IMR-90 (cell line): ENCODE measurements around the gene JMJD7. TPM values are rescaled to one million over a fixed set of nuclear protein-coding genes. Genes with fewer than 3 reads are reported as not detected.
A peak's percentile ranks its signal among the peaks of the same experiment; 100 is the strongest.

ENCODE experiments used
- ATAC-seq: fragments of 200-7000 bp; cut with Tn5 transposase; 2 replicates; pipeline ENCODE4 v1.9.1; 2020; ENCODE audit warnings: low read depth, mild to moderate bottlenecking, moderate library complexity
- BruUV-seq: library from RNA; stranded (reverse); fragments of 400-500 nt; replicated peaks from 2 replicates; lab custom pipeline; 2021; lab: Mats Ljungman, UMichigan
- CTCF ChIA-PET: fragments of 300-600 bp; formaldehyde crosslinking; extraction: SDS; loops from one replicate; lab custom pipeline; 2021; ENCODE audit warnings: antibody characterized with exemption; lab: Yijun Ruan, JAX
- POLR2A ChIA-PET: fragments of 300-600 bp; sonication (Branson Sonifier 250); formaldehyde crosslinking; loops from one replicate; lab custom pipeline; 2022; ENCODE audit warnings: antibody characterized with exemption; ENCODE audit not compliant: unreplicated experiment; lab: Charles Lee
- DNase-seq: peaks from one replicate; pipeline ENCODE4 v3.0.0; 2013
- H2AFZ ChIP-seq: replicated peaks from 2 replicates; pipeline ENCODE3; 2013; ENCODE audit warnings: low read length, mild to moderate bottlenecking; ENCODE audit not compliant: poor library complexity
- H2AK5ac ChIP-seq: 2 replicates; pipeline ENCODE4 v1.6.1; 2013; ENCODE audit warnings: low read depth, low read length, inconsistent platforms
- H2AK9ac ChIP-seq: replicated peaks from 2 replicates; pipeline ENCODE3; 2013; ENCODE audit warnings: mild to moderate bottlenecking, low read depth, low read length, moderate library complexity; ENCODE audit not compliant: poor library complexity
- H2BK120ac ChIP-seq: 2 replicates; pipeline ENCODE4 v1.6.1; 2013; ENCODE audit warnings: low read depth, low read length, inconsistent platforms
- H2BK15ac ChIP-seq: 3 replicates; pipeline ENCODE4 v1.6.1; 2013; ENCODE audit warnings: low read depth, low read length, inconsistent platforms
- H2BK20ac ChIP-seq: 2 replicates; pipeline ENCODE4 v1.6.1; 2013; ENCODE audit warnings: low read depth, mild to moderate bottlenecking, inconsistent platforms, low read length, moderate library complexity
- H2BK5ac ChIP-seq: 2 replicates; pipeline ENCODE4 v1.6.1; 2013; ENCODE audit warnings: mild to moderate bottlenecking, low read depth, low read length, inconsistent platforms; ENCODE audit not compliant: poor library complexity, severe bottlenecking
- H3K14ac ChIP-seq: replicated peaks from 2 replicates; pipeline ENCODE4 v1.6.1; 2013; ENCODE audit warnings: low read depth, low read length, inconsistent platforms
- H3K18ac ChIP-seq: 2 replicates; pipeline ENCODE4 v1.6.1; 2013; ENCODE audit warnings: low read depth, low read length, control low read depth
- H3K23ac ChIP-seq: 2 replicates; pipeline ENCODE4 v1.6.1; 2013; ENCODE audit warnings: low read depth, low read length, inconsistent platforms
- H3K27ac ChIP-seq: 2 replicates; pipeline ENCODE4 v1.5.1; 2013; ENCODE audit warnings: mild to moderate bottlenecking, control low read depth, low read length; ENCODE audit not compliant: insufficient read depth
- H3K27me3 ChIP-seq: 2 replicates; pipeline ENCODE4 v1.6.1; 2013; ENCODE audit warnings: low read length; ENCODE audit not compliant: control insufficient read depth, insufficient read depth
- H3K36me3 ChIP-seq: 2 replicates; pipeline ENCODE4 v1.6.1; 2013; ENCODE audit warnings: low read length, mixed read lengths; ENCODE audit not compliant: control insufficient read depth, insufficient read depth
- H3K4ac ChIP-seq: 2 replicates; pipeline ENCODE4 v1.6.1; 2013; ENCODE audit warnings: low read depth, low read length, inconsistent platforms
- H3K4me1 ChIP-seq: 2 replicates; pipeline ENCODE4 v1.6.1; 2013; ENCODE audit warnings: low read length, mixed read lengths; ENCODE audit not compliant: control insufficient read depth, insufficient read depth
- H3K4me2 ChIP-seq: 2 replicates; pipeline ENCODE4 v1.6.1; 2013; ENCODE audit warnings: low read depth, mild to moderate bottlenecking, control low read depth, low read length, moderate library complexity
- H3K4me3 ChIP-seq: 2 replicates; pipeline ENCODE4 v1.5.1; 2013; ENCODE audit warnings: low read depth, mild to moderate bottlenecking, control low read depth, low read length, moderate library complexity; ENCODE audit not compliant: insufficient read depth
- H3K56ac ChIP-seq: 2 replicates; pipeline ENCODE4 v1.6.1; 2013; ENCODE audit warnings: low read length, inconsistent platforms; ENCODE audit not compliant: insufficient read depth; ENCODE audit errors: extremely low read depth
- H3K79me1 ChIP-seq, 2 experiments: 2 replicates each; pipeline ENCODE4 v1.6.1; 2013; ENCODE audit warnings: low read length in 2 of 2, inconsistent platforms in 1 of 2, low read depth in 1 of 2
- H3K9ac ChIP-seq: 2 replicates; pipeline ENCODE4 v1.6.1; 2013; ENCODE audit warnings: low read depth, low read length, control low read depth
- H3K9me1 ChIP-seq: 2 replicates; pipeline ENCODE4 v1.6.1; 2013; ENCODE audit warnings: low read length, inconsistent platforms; ENCODE audit not compliant: insufficient read depth
- H3K9me3 ChIP-seq: 2 replicates; pipeline ENCODE4 v1.6.1; 2013; ENCODE audit warnings: low read length; ENCODE audit not compliant: control insufficient read depth, insufficient read depth
- H4K20me1 ChIP-seq: 2 replicates; pipeline ENCODE4 v1.6.1; 2013; ENCODE audit warnings: low read length, inconsistent platforms; ENCODE audit not compliant: insufficient read depth
- H4K5ac ChIP-seq: 2 replicates; pipeline ENCODE4 v1.6.1; 2013; ENCODE audit warnings: mild to moderate bottlenecking, low read depth, low read length, control low read depth
- H4K8ac ChIP-seq, 2 experiments: 2 replicates each; pipeline ENCODE4 v1.6.1; 2013; ENCODE audit warnings: low read depth in 2 of 2, low read length in 2 of 2, control low read depth in 1 of 2, inconsistent platforms in 1 of 2
- H4K91ac ChIP-seq: 2 replicates; pipeline ENCODE4 v1.6.1; 2013; ENCODE audit warnings: low read depth, low read length, inconsistent platforms; ENCODE audit not compliant: insufficient read depth
- CHD1 ChIP-seq: IDR thresholded peaks from 2 replicates; pipeline ENCODE4 v1.6.1; 2012; ENCODE audit warnings: low read depth, low read length, improper control_type of control experiment
- MAFK ChIP-seq: IDR thresholded peaks from 2 replicates; pipeline ENCODE4 v1.6.1; 2012; ENCODE audit warnings: low read depth, low read length, improper control_type of control experiment
- WGBS, 2 experiments: methylation state at CpG; one replicate each; pipeline versions ENCODE4 v1.1.5 to v1.1.7; 2013; ENCODE audit warnings: missing lambda C conversion rate in 2 of 2; ENCODE audit not compliant: insufficient read length in 1 of 2; ENCODE audit errors: extremely low coverage in 2 of 2; 5-methylcytosine and 5-hydroxymethylcytosine counted together
- dilution Hi-C: fragments of 300-500 bp; cut with HindIII; formaldehyde crosslinking; loops from one replicate; pipeline ENCODE4 v1.14.3; 2018; ENCODE audit warnings: low sequenced_read_pairs; ENCODE audit not compliant: unreplicated experiment
- in situ Hi-C: fragments of 300-500 bp; cut with MboI; formaldehyde crosslinking; loops from 3 replicates; pipeline ENCODE4 v1.14.3; 2019; ENCODE audit warnings: low sequenced_read_pairs, inconsistent platforms, mixed read lengths
- intact Hi-C: fragments of 100-400 bp; cut with micrococcal nuclease; formaldehyde crosslinking; loops from 2 replicates; pipeline ENCODE4 v1.10.0; 2022
- polyA plus RNA-seq, 3 experiments: library from polyadenylated mRNA; depleted of rRNA; stranded (reverse); fragments of >200 nt; gene quantifications; 2 replicates each; pipeline ENCODE4 v1.2.3, GENCODE V29; 2012; ENCODE audit warnings: low replicate concordance in 1 of 3
- total RNA-seq: library from RNA; depleted of rRNA; stranded (reverse); fragments of >200 nt; gene quantifications from 2 replicates; pipeline ENCODE4 v1.2.3, GENCODE V29; 2012

Gene JMJD7
- total and polyA plus RNA-seq, 2 of the 4 experiments (the other 2 are of a cell fraction), result 5.0 to 6.3 TPM

DNA sequence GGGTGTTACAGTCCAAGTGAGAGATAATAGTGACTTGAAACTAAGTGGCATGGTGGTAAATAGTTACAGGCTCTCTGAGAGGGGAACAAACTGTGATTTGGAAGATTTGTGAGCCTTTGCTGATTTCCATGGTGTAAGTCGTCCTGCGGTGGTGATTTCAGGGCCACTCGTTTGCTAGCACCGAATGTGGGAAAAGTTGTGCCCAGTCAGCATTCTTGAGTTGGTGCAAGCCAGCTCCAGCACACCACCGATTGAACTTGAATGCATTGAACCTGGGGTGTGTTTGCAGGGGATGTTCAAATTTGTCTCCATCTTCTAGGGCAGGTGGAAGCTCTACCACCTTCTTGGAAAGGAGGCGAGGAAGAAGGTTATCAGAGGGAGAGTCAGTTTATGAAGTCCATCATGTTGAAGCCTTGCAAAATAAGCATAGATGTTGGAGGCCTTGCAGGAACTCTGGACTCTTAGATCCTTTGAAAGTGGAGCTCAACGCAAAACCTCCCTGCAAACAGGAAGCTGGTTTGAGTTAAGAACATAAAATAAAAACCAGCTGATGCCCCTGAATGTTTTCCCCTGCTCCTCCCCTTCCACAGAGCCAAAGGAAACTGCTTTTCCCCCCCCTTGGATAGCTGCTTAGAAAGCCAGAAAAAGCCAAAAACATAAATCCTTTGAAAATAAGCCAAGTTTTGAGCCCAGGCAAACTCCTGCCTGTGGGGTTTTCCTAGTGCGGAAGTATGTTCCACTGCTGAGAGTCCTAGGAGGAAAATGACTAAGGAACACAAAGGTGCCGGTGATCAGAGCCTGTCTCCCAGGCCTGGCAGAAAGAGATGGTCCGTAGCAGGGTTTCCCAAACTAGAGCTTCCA lies 31.7 kb upstream of the JMJD7 start:
- ChIA-PET CTCF (interaction anchor here (0.9 kb wide), 1 partner anchor 22 kb away, joined by 4 read pairs; the partner anchor contains the start of gene MAPKBP1), POLR2A (interaction anchor here (1.0 kb wide), 1 partner anchor 22 kb away, joined by 3 read pairs; the partner anchor contains the start of gene MAPKBP1)
- Histone ChIP-seq H3K23ac (peak overlapping the region; percentile 87), H3K27me3 (no peaks in the 10 kb centered on the region), H2AFZ (peak overlapping the region; percentile 51), H3K56ac (no peak overlapping the region), H4K20me1 (no peaks in the 10 kb centered on the region), H4K5ac (peak overlapping the region; percentile 57; the same call in 1 of the 2 replicates), H3K4me3 (no peak overlapping the region), H4K8ac (peak overlapping the region; percentile 34 to 86), H3K27ac (peak overlapping the region; percentile 0; the same call in 1 of the 2 replicates), H3K14ac (peak overlapping the region; percentile 94), H3K9me3 (no peaks in the 10 kb centered on the region), H3K18ac (no peak overlapping the region), H4K91ac (0 out of 2 replicates have a peak overlapping the region, but pooled peaks have one; percentile 28), H3K9me1 (peaks cover 40% of the 10 kb centered on the region), H3K4me2 (peak overlapping the region; percentile 56), H2BK120ac (peak overlapping the region; percentile 58; the same call in 1 of the 2 replicates), H3K36me3 (peaks cover 10% of the 10 kb centered on the region), H3K4me1 (peaks cover 21% of the 10 kb centered on the region), H2BK15ac (peak overlapping the region; percentile 3; the same call in 1 of the 3 replicates), H3K9ac (peak overlapping the region; percentile 19; the same call in 1 of the 2 replicates), H2AK9ac (peak overlapping the region; percentile 3), H2BK5ac (peak overlapping the region; percentile 4), H2BK20ac (no peak overlapping the region; the same call in 1 of the 2 replicates), H2AK5ac (peak overlapping the region; percentile 70; the same call in 1 of the 2 replicates), H3K4ac (peak overlapping the region; percentile 71), H3K79me1 (peaks cover 47 to 85% of the 10 kb centered on the region in 2 experiments)
- DNase-seq (peak; percentile 68), ATAC-seq (peak; percentile 73)
- WGBS, 2 experiments, result 72% methylated on average over 7 of the region's 10 CpGs; no CpG with 5 or more reads in 1 of the 2 experiments
- in situ Hi-C loops (no loop called here), dilution Hi-C loops (no loop called here), intact Hi-C loops (loop anchor here (1.0 kb wide), 1 partner anchor 22 kb away; the partner anchor contains the start of gene MAPKBP1)
- no TSS peak for BruUV-seq
- peak; percentile 90 for TF ChIP-seq MAFK
- TF ChIP-seq CHD1, result no peak
